Epithelial cell of proximal tubule (primary cell): ENCODE measurements around the gene LRMDA. TPM values are rescaled to one million over a fixed set of nuclear protein-coding genes. Genes with fewer than 3 reads are reported as not detected.

Experiments used
- DNase-seq: peaks from one replicate; pipeline ENCODE4 v3.0.0-alpha.2; 2011; ENCODE audit warnings: low read depth
- H3K4me3 ChIP-seq: 2 replicates; pipeline ENCODE4 v1.5.1; 2011; ENCODE audit warnings: low read depth, mild to moderate bottlenecking, low read length
- total RNA-seq: library from RNA; depleted of rRNA; stranded (reverse); fragments of >200 nt; gene quantifications from 2 replicates; pipeline ENCODE4 v1.2.3, GENCODE V29; 2015
- TF ChIP-seq, protein P1 (sequence below): conservative IDR thresholded peaks from 2 replicates; pipeline ENCODE4 v1.5.1; 2012; ENCODE audit warnings: low read depth, mild to moderate bottlenecking, low read length

The LRMDA gene
- total RNA-seq, 1 donor from 2014 or later: 0.75 TPM

DNA sequence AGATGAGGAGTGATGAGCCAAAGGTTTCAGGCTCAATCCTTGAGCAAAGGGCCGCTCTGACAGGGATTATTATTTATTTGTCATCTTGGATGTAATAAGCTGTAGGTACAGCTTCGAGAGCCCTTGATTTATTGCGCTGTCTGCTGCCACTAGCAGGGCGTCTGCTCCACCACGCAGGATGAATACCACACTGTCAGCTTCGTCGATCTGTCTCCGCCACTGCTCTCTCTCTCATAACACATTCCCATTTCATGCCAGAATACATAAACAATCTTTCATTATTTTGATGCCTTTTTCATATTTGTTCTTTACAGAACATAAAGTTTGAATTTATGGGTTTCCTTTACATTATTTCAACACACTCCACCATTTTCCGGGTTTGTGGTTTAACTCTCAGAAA, 276.6 kb downstream of the LRMDA start:
- TF ChIP-seq, protein P1, sequence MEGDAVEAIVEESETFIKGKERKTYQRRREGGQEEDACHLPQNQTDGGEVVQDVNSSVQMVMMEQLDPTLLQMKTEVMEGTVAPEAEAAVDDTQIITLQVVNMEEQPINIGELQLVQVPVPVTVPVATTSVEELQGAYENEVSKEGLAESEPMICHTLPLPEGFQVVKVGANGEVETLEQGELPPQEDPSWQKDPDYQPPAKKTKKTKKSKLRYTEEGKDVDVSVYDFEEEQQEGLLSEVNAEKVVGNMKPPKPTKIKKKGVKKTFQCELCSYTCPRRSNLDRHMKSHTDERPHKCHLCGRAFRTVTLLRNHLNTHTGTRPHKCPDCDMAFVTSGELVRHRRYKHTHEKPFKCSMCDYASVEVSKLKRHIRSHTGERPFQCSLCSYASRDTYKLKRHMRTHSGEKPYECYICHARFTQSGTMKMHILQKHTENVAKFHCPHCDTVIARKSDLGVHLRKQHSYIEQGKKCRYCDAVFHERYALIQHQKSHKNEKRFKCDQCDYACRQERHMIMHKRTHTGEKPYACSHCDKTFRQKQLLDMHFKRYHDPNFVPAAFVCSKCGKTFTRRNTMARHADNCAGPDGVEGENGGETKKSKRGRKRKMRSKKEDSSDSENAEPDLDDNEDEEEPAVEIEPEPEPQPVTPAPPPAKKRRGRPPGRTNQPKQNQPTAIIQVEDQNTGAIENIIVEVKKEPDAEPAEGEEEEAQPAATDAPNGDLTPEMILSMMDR: no peak
- DNase-seq: no peak
- H3K4me3 ChIP-seq: no peak overlapping the region

DNA sequence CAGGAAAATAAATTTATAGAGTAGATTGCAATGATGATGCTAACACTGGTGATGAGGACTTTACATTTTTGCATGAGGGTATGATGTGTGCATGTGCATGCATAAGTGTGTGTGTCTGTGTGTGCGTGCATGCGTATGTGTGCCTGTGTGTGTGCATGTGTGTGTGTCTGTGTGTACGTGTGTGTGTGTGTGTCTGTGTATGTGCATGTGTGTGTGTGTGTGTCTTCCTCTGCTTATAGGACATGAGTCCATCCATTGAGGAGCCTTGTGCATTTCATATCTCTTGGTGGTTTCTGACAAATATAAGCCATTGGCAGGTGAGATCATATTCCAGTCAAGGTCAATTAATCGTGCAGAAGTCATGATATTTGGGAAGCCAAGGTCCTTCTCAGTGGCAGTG, 277.8 kb downstream of the LRMDA start:
- H3K4me3 ChIP-seq: no peak overlapping the region
- TF ChIP-seq, protein P1: no peak
- no peak for DNase-seq

GRCh38 chr10:75709811-75710210, 278.4 kb downstream of the LRMDA start:
- no peak overlapping the region for H3K4me3 ChIP-seq
- TF ChIP-seq, protein P1: no peak
- DNase-seq: no peak

GRCh38 chr10:75712242-75712880, 280.9 kb downstream of the LRMDA start:
- TF ChIP-seq, protein P1: no peak
- DNase-seq: no peak
- peak overlapping the region; percentile 48 for H3K4me3 ChIP-seq

- TF ChIP-seq, protein P1: no peak
- DNase-seq: no peak
- H3K4me3 ChIP-seq: no peak overlapping the region
These were observed 285.1 kb downstream of the LRMDA start for GRCh38 chr10:75716506-75716905.

DNA sequence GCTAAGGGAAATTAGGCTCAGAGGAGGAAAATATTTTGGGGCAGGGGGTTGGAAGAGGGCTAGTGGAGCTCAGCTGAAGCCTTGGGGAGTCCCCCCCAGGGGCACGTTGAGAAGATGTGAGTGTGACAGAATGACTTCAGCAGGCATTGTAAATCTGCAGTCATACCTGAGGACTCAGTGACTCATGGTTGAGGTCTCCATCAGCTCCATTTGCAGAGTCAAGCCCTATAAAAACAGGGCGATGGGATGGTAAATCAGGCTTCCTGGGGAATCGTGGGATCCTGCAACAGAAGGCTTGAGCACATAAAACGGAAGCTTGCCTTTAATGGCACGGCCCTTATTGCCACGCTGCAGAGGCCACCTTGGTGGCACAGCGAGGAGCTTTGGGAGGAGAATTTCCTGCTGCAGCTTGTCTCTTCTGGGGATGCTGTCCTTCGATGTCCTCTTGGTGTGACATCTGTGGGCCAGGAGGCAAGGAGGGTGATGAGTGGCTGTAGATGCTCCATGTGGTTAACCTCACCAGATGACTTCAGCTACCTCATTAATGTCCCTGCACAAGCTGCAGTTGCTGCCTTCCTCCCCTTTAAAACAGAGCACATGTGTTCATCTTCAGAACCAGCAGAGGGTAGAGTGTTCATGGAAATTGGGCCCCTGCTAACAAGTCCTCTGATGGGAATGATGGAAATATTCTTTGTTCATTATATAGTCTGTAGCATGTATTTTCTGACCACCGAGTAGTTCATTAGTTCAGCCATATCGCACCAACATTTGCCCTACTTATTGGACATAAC, 285.9 kb downstream of the LRMDA start:
- TF ChIP-seq, protein P1: no peak
- no peak overlapping the region for H3K4me3 ChIP-seq
- no peak for DNase-seq
